Measurements from ENCODE around the gene NR2C2. TPM values are rescaled to one million over a fixed set of nuclear protein-coding genes. Genes with fewer than 3 reads are reported as not detected.

Gene NR2C2
- total RNA-seq, 1 experiment from 2014 or later: 38.5 TPM

GRCh38 chr3:14933820-14934425, 13.5 kb upstream of the NR2C2 start:
- Histone ChIP-seq H3K79me1 (ENCODE audit: insufficient read depth, low read depth, low read length, poor library complexity, severe bottlenecking) (no peaks in the 10 kb centered on the region), H3K27me3 (ENCODE audit: insufficient read depth, low read length) (no peaks in the 10 kb centered on the region), H3K23ac (ENCODE audit: insufficient read length, low read depth, low read length) (no peak overlapping the region), H2BK15ac (ENCODE audit: low read depth, low read length) (no peak overlapping the region), H3K79me2 (ENCODE audit: insufficient read depth, low read length) (no peaks in the 10 kb centered on the region), H3K4ac (ENCODE audit: low read depth, low read length) (no peak overlapping the region), H3K9ac (ENCODE audit: extremely low read depth, insufficient read length, low read length) (no peak overlapping the region), H3K14ac (ENCODE audit: insufficient read depth, low read length) (no peak overlapping the region), H3K27ac (ENCODE audit: insufficient read length, low read depth, low read length) (no peak overlapping the region), H2AK5ac (ENCODE audit: insufficient read length, low read length) (no peak overlapping the region), H3K4me1 (ENCODE audit: insufficient read depth, low read length) (no peaks in the 10 kb centered on the region), H2BK12ac (ENCODE audit: insufficient read length, low read depth, low read length) (no peak overlapping the region), H3K18ac (ENCODE audit: insufficient read length, low read depth, low read length) (no peak overlapping the region), H3T11ph (ENCODE audit: low read length) (no peak overlapping the region), H2AFZ (ENCODE audit: low read length) (no peak overlapping the region), H3K4me2 (ENCODE audit: insufficient read depth, insufficient read length, low read length) (no peak overlapping the region), H3K23me2 (ENCODE audit: insufficient read length, low read depth, low read length, poor library complexity, severe bottlenecking) (no peaks in the 10 kb centered on the region), H3K56ac (ENCODE audit: insufficient read length, low read depth, low read length) (no peak overlapping the region), H4K20me1 (ENCODE audit: control insufficient read depth, insufficient read depth, insufficient read length) (no peaks in the 10 kb centered on the region), H2BK120ac (ENCODE audit: low read depth, low read length, poor library complexity, severe bottlenecking) (no peak overlapping the region), H4K8ac (replicated peaks; ENCODE audit: insufficient read length, low read depth, low read length) (no peak overlapping the region), H4K91ac (ENCODE audit: insufficient read length, low read depth, low read length) (no peak overlapping the region), H3K9me3 (ENCODE audit: control insufficient read depth, low read depth, low read length) (no peaks in the 10 kb centered on the region), H2BK5ac (ENCODE audit: insufficient read length, low read length) (no peak overlapping the region), H2BK20ac (ENCODE audit: low read depth, low read length, poor library complexity, severe bottlenecking) (no peak overlapping the region), H4K5ac (ENCODE audit: insufficient read length, low read depth, low read length) (no peak overlapping the region)
- no peak overlapping the region for H3K27ac Mint-ChIP-seq
- no CpG with 5 or more reads among the region's 7 CpGs for WGBS (ENCODE audit: extremely low coverage, insufficient read length, low lambda C conversion rate)
- DNase-seq: no peak
- H3K4me1 Mint-ChIP-seq: no peaks in the 10 kb centered on the region
- H3K36me3 Mint-ChIP-seq (ENCODE audit: insufficient read depth in 1 of 3, low read depth in 3 of 3): no peaks in the 10 kb centered on the region
- no peaks in the 10 kb centered on the region for H3K9me3 Mint-ChIP-seq
- TF ChIP-seq CTCF (conservative IDR thresholded peaks at IDR 0.05): no peak
- no peaks in the 10 kb centered on the region; the same call in 1 of the 2 replicates for H3K27me3 Mint-ChIP-seq (ENCODE audit: low read depth)
- no peak overlapping the region for H3K4me3 Mint-ChIP-seq

Data from H9 (cell line).